ENCODE measurements around the gene ASB7. TPM values are rescaled to one million over a fixed set of nuclear protein-coding genes. Genes with fewer than 3 reads are reported as not detected.

Gene ASB7
- total RNA-seq, 1 donor from 2014 or later, result 14.5 TPM

GRCh38 chr15:100612539-100612938 lies 10.2 kb downstream of the ASB7 start:
- no peaks in the 10 kb centered on the region for H3K9me3 Mint-ChIP-seq (ENCODE audit: unreplicated experiment)
- no peaks in the 10 kb centered on the region for H3K4me1 Mint-ChIP-seq (ENCODE audit: low read depth, unreplicated experiment)
- H3K36me3 Mint-ChIP-seq (ENCODE audit: unreplicated experiment), result no peaks in the 10 kb centered on the region
- H3K27me3 Mint-ChIP-seq (ENCODE audit: unreplicated experiment), result no peaks in the 10 kb centered on the region
- H3K27ac Mint-ChIP-seq (ENCODE audit: unreplicated experiment), result no peak overlapping the region
- H3K4me3 Mint-ChIP-seq (ENCODE audit: unreplicated experiment), result no peak overlapping the region
- TF ChIP-seq, protein P1, sequence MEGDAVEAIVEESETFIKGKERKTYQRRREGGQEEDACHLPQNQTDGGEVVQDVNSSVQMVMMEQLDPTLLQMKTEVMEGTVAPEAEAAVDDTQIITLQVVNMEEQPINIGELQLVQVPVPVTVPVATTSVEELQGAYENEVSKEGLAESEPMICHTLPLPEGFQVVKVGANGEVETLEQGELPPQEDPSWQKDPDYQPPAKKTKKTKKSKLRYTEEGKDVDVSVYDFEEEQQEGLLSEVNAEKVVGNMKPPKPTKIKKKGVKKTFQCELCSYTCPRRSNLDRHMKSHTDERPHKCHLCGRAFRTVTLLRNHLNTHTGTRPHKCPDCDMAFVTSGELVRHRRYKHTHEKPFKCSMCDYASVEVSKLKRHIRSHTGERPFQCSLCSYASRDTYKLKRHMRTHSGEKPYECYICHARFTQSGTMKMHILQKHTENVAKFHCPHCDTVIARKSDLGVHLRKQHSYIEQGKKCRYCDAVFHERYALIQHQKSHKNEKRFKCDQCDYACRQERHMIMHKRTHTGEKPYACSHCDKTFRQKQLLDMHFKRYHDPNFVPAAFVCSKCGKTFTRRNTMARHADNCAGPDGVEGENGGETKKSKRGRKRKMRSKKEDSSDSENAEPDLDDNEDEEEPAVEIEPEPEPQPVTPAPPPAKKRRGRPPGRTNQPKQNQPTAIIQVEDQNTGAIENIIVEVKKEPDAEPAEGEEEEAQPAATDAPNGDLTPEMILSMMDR (IDR thresholded peaks at IDR 0.05; ENCODE audit: partially characterized antibody, unreplicated experiment), result no peak
- DNase-seq, result no peak

GRCh38 chr15:100613208-100613607 lies 10.8 kb downstream of the ASB7 start:
- no peak overlapping the region for H3K27ac Mint-ChIP-seq (ENCODE audit: unreplicated experiment)
- no peaks in the 10 kb centered on the region for H3K4me1 Mint-ChIP-seq (ENCODE audit: low read depth, unreplicated experiment)
- no peaks in the 10 kb centered on the region for H3K9me3 Mint-ChIP-seq (ENCODE audit: unreplicated experiment)
- DNase-seq, result no peak
- no peak overlapping the region for H3K4me3 Mint-ChIP-seq (ENCODE audit: unreplicated experiment)
- no peaks in the 10 kb centered on the region for H3K36me3 Mint-ChIP-seq (ENCODE audit: unreplicated experiment)
- TF ChIP-seq, protein P1 (IDR thresholded peaks at IDR 0.05; ENCODE audit: partially characterized antibody, unreplicated experiment), result no peak
- no peaks in the 10 kb centered on the region for H3K27me3 Mint-ChIP-seq (ENCODE audit: unreplicated experiment)

DNA sequence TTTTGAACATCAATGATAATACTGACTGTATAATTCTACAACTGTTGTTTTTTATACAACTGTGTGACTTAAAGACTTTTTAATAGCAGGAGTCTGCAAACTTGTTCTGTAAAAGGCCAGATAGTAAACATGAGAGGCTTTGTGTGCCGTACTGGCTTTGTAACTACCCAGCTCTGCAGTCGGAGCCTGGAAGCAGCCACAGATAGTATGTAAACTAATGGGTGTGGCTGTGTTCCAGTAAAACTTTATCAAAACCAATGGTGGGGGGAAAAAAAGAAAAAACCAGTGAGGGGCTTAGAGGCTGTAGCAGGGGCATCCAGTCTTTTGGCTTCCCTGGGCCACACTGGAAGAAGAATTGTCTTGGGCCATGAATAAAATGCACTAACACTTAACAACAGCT lies 11.9 kb downstream of the ASB7 start:
- no peak overlapping the region for H3K4me3 Mint-ChIP-seq (ENCODE audit: unreplicated experiment)
- no peak overlapping the region for H3K27ac Mint-ChIP-seq (ENCODE audit: unreplicated experiment)
- H3K36me3 Mint-ChIP-seq (ENCODE audit: unreplicated experiment), result no peaks in the 10 kb centered on the region
- DNase-seq, result no peak
- no peaks in the 10 kb centered on the region for H3K4me1 Mint-ChIP-seq (ENCODE audit: low read depth, unreplicated experiment)
- H3K27me3 Mint-ChIP-seq (ENCODE audit: unreplicated experiment), result no peaks in the 10 kb centered on the region
- TF ChIP-seq, protein P1 (IDR thresholded peaks at IDR 0.05; ENCODE audit: partially characterized antibody, unreplicated experiment), result no peak
- H3K9me3 Mint-ChIP-seq (ENCODE audit: unreplicated experiment), result no peaks in the 10 kb centered on the region

GRCh38 chr15:100614918-100615317 lies 12.5 kb downstream of the ASB7 start:
- no peaks in the 10 kb centered on the region for H3K9me3 Mint-ChIP-seq (ENCODE audit: unreplicated experiment)
- H3K27me3 Mint-ChIP-seq (ENCODE audit: unreplicated experiment), result no peaks in the 10 kb centered on the region
- no peaks in the 10 kb centered on the region for H3K36me3 Mint-ChIP-seq (ENCODE audit: unreplicated experiment)
- H3K27ac Mint-ChIP-seq (ENCODE audit: unreplicated experiment), result no peak overlapping the region
- DNase-seq, result no peak
- no peak overlapping the region for H3K4me3 Mint-ChIP-seq (ENCODE audit: unreplicated experiment)
- TF ChIP-seq, protein P1 (IDR thresholded peaks at IDR 0.05; ENCODE audit: partially characterized antibody, unreplicated experiment), result no peak
- no peaks in the 10 kb centered on the region for H3K4me1 Mint-ChIP-seq (ENCODE audit: low read depth, unreplicated experiment)

DNA sequence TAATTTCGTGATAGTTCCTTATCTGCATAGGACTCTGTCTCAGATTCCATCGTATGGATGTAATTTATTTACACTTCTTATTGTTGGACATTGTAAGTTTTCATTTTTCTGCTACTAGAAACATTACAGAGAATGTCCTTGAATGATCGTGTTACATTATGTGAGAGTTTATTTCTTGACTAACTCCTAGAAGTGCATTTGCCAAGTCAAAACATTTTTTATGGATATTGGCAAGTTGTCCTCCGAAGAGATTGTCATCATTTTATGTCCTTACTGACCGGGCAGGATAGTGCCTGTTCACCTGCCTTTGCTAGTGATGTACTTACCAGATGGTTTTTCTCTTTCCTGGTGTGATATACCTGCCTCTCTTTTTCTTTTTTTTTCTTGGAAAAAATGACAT lies 13.4 kb downstream of the ASB7 start:
- H3K9me3 Mint-ChIP-seq (ENCODE audit: unreplicated experiment), result no peaks in the 10 kb centered on the region
- DNase-seq, result no peak
- no peaks in the 10 kb centered on the region for H3K36me3 Mint-ChIP-seq (ENCODE audit: unreplicated experiment)
- no peak overlapping the region for H3K4me3 Mint-ChIP-seq (ENCODE audit: unreplicated experiment)
- TF ChIP-seq, protein P1 (IDR thresholded peaks at IDR 0.05; ENCODE audit: partially characterized antibody, unreplicated experiment), result no peak
- H3K27ac Mint-ChIP-seq (ENCODE audit: unreplicated experiment), result no peak overlapping the region
- no peaks in the 10 kb centered on the region for H3K27me3 Mint-ChIP-seq (ENCODE audit: unreplicated experiment)
- no peaks in the 10 kb centered on the region for H3K4me1 Mint-ChIP-seq (ENCODE audit: low read depth, unreplicated experiment)
